ENCODE data around the gene FDX2. TPM values are rescaled to one million over a fixed set of nuclear protein-coding genes. Genes with fewer than 3 reads are reported as not detected.

FDX2 gene
- total and polyA plus RNA-seq, 2 of the 13 experiments (the other 11 are each of a cell fraction or from before 2014, with no cell fraction given) = 21.0 to 24.7 TPM

GRCh38 chr19:10332965-10333757, 17.3 kb upstream of the FDX2 start, which contains the start of gene RAVER1 (continued):
- TF ChIP-seq ZNF547 (CRISPR knock-in tag; IDR thresholded peaks at IDR 0.05) (no peak), EP300 (IDR thresholded peaks at IDR 0.05; ENCODE audit: low read depth in 2 of 2, low read length in 2 of 2) (no peak; a peak in 1 of 4 replicates), EP300 (CRISPR knock-in tag; IDR thresholded peaks at IDR 0.05; ENCODE audit: borderline replicate concordance) (peak; percentile 43; the same call in 1 of the 2 replicates), DBP (CRISPR knock-in tag; IDR thresholded peaks at IDR 0.05; ENCODE audit: not compliant biosample characterization) (no peak), BORCS8-MEF2B (CRISPR knock-in tag; IDR thresholded peaks at IDR 0.05) (no peak; the same call in none of the 2 replicates), ARID3A (IDR thresholded peaks at IDR 0.05; ENCODE audit: low read depth, low read length) (no peak), ZNF430 (CRISPR knock-in tag; IDR thresholded peaks at IDR 0.05) (peak; percentile 89; the same call in 1 of the 2 replicates), E2F2 (CRISPR knock-in tag; IDR thresholded peaks at IDR 0.05; ENCODE audit: borderline replicate concordance) (no peak), JUNB (CRISPR knock-in tag; IDR thresholded peaks at IDR 0.05; ENCODE audit: borderline replicate concordance) (no peak), PCBP2 (optimal IDR thresholded peaks at IDR 0.05; ENCODE audit: low read depth, low read length, poor library complexity, severe bottlenecking) (no peak), NONO (IDR thresholded peaks at IDR 0.05) (no peak), NONO (CRISPR knock-in tag; conservative IDR thresholded peaks at IDR 0.05) (peak; percentile 49), ZNF329 (CRISPR knock-in tag; IDR thresholded peaks at IDR 0.05; ENCODE audit: low read depth) (0 out of 2 replicates have a peak, but pooled peaks have one; percentile 9), ZNF280D (CRISPR knock-in tag; IDR thresholded peaks at IDR 0.05) (no peak; the same call in 1 of the 2 replicates), ZNF543 (CRISPR knock-in tag; IDR thresholded peaks at IDR 0.05) (peak; percentile 86; the same call in 1 of the 2 replicates), TIGD3 (CRISPR knock-in tag; IDR thresholded peaks at IDR 0.05; ENCODE audit: borderline replicate concordance) (no peak), ELF3 (CRISPR knock-in tag; IDR thresholded peaks at IDR 0.05) (peak; percentile 41; the same call in 1 of the 2 replicates), RFX1 (IDR thresholded peaks at IDR 0.05) (peak; percentile 83), SMAD3 (CRISPR knock-in tag; IDR thresholded peaks at IDR 0.05) (peak; percentile 55; the same call in 1 of the 2 replicates), MED8 (CRISPR knock-in tag; IDR thresholded peaks at IDR 0.05; ENCODE audit: insufficient replicate concordance) (peak; percentile 63), KDM3A (CRISPR knock-in tag; IDR thresholded peaks at IDR 0.05; ENCODE audit: low read depth) (peak; percentile 54; the same call in 1 of the 2 replicates)
